IPS-15b (cell line): Measurements from ENCODE around the gene APC2.

Experiments used
- H3K27me3 ChIP-seq: one replicate; pipeline ENCODE4 v1.6.1; 2013; ENCODE audit warnings: low read length; ENCODE audit not compliant: control insufficient read depth, insufficient read depth
- H3K36me3 ChIP-seq: one replicate; pipeline ENCODE4 v1.6.1; 2013; ENCODE audit warnings: low read length; ENCODE audit not compliant: control insufficient read depth, insufficient read depth
- H3K4me1 ChIP-seq: one replicate; pipeline ENCODE4 v1.6.1; 2013; ENCODE audit warnings: mild to moderate bottlenecking, low read length; ENCODE audit not compliant: control insufficient read depth, insufficient read depth
- H3K4me3 ChIP-seq: one replicate; pipeline ENCODE4 v1.5.1; 2013; ENCODE audit warnings: low read depth, low read length
- H3K9ac ChIP-seq: one replicate; pipeline ENCODE4 v1.6.1; 2013; ENCODE audit warnings: low read depth, mild to moderate bottlenecking, low read length
- H3K9me3 ChIP-seq: one replicate; pipeline ENCODE4 v1.6.1; 2013; ENCODE audit warnings: mild to moderate bottlenecking, low read length; ENCODE audit not compliant: control insufficient read depth, insufficient read depth

The APC2 gene

GRCh38 chr19:1487576-1488281, 37.8 kb downstream of the APC2 start:
- Histone ChIP-seq H3K4me1 (no peaks in the 10 kb centered on the region), H3K4me3 (no peak overlapping the region), H3K27me3 (peaks cover 12% of the 10 kb centered on the region), H3K36me3 (no peaks in the 10 kb centered on the region), H3K9me3 (no peaks in the 10 kb centered on the region), H3K9ac (no peak overlapping the region)

GRCh38 chr19:1488282-1488601, 38.3 kb downstream of the APC2 start:
- Histone ChIP-seq H3K4me3 (no peak overlapping the region), H3K9me3 (no peaks in the 10 kb centered on the region), H3K27me3 (peaks cover 12% of the 10 kb centered on the region), H3K36me3 (no peaks in the 10 kb centered on the region), H3K9ac (no peak overlapping the region), H3K4me1 (no peaks in the 10 kb centered on the region)

GRCh38 chr19:1489463-1490310, 39.8 kb downstream of the APC2 start:
- Histone ChIP-seq H3K9me3 (no peaks in the 10 kb centered on the region), H3K27me3 (peaks cover 12% of the 10 kb centered on the region), H3K4me1 (no peaks in the 10 kb centered on the region), H3K4me3 (peak overlapping the region; percentile 85), H3K36me3 (no peaks in the 10 kb centered on the region), H3K9ac (peak overlapping the region; percentile 47)

GRCh38 chr19:1490311-1491113, 40.6 kb downstream of the APC2 start, which contains the start of gene PCSK4:
Gene PCSK4 (minus strand): TSS chr19:1490350. CDS start chr19:1490346, 4 bp downstream.
- Histone ChIP-seq H3K4me3 (peak within 1 kb of the TSS; percentile 85), H3K27me3 (peaks cover 12% of the 10 kb centered on the region), H3K36me3 (no peaks in the 10 kb centered on the region), H3K9me3 (no peaks in the 10 kb centered on the region), H3K9ac (peak within 1 kb of the TSS; percentile 47), H3K4me1 (no peaks in the 10 kb centered on the region)

GRCh38 chr19:1491114-1491848, 41.4 kb downstream of the APC2 start, which contains the start of gene REEP6:
Gene REEP6 (plus strand): TSS chr19:1491181. CDS start chr19:1491270, 89 bp downstream.
- Histone ChIP-seq H3K9ac (peak within 1 kb of the TSS; percentile 47), H3K27me3 (peaks cover 12% of the 10 kb centered on the region), H3K4me1 (no peaks in the 10 kb centered on the region), H3K9me3 (no peaks in the 10 kb centered on the region), H3K36me3 (no peaks in the 10 kb centered on the region), H3K4me3 (peak within 1 kb of the TSS; percentile 85)

GRCh38 chr19:1491849-1492170, 41.9 kb downstream of the APC2 start:
- H3K36me3 ChIP-seq = no peaks in the 10 kb centered on the region
- H3K4me3 ChIP-seq = peak overlapping the region; percentile 61
- peak overlapping the region; percentile 24 for H3K9ac ChIP-seq

GRCh38 chr19:1492474-1493006, 42.6 kb downstream of the APC2 start:
- Histone ChIP-seq H3K4me3 (no peak overlapping the region), H3K9ac (no peak overlapping the region)

More at GRCh38 chr19:1491849-1492170, 41.9 kb downstream of the APC2 start:
- H3K27me3 ChIP-seq = peaks cover 12% of the 10 kb centered on the region
- H3K4me1 ChIP-seq = no peaks in the 10 kb centered on the region
- H3K9me3 ChIP-seq = no peaks in the 10 kb centered on the region

GRCh38 chr19:1494115-1494815, 44.3 kb downstream of the APC2 start:
- H3K36me3 ChIP-seq = no peaks in the 10 kb centered on the region
- no peak overlapping the region for H3K9ac ChIP-seq
- H3K9me3 ChIP-seq = no peaks in the 10 kb centered on the region

More at GRCh38 chr19:1492474-1493006, 42.6 kb downstream of the APC2 start:
- Histone ChIP-seq H3K9me3 (no peaks in the 10 kb centered on the region), H3K4me1 (no peaks in the 10 kb centered on the region), H3K27me3 (peaks cover 12% of the 10 kb centered on the region), H3K36me3 (no peaks in the 10 kb centered on the region)

GRCh38 chr19:1495051-1495798, 45.3 kb downstream of the APC2 start:
- H3K27me3 ChIP-seq = peaks cover 12% of the 10 kb centered on the region
- no peaks in the 10 kb centered on the region for H3K9me3 ChIP-seq
- no peaks in the 10 kb centered on the region for H3K36me3 ChIP-seq
- no peak overlapping the region for H3K4me3 ChIP-seq
- H3K4me1 ChIP-seq = no peaks in the 10 kb centered on the region
- no peak overlapping the region for H3K9ac ChIP-seq

More at GRCh38 chr19:1494115-1494815, 44.3 kb downstream of the APC2 start:
- H3K4me1 ChIP-seq = no peaks in the 10 kb centered on the region
- peaks cover 12% of the 10 kb centered on the region for H3K27me3 ChIP-seq
- no peak overlapping the region for H3K4me3 ChIP-seq
